ENCODE results near the gene SIAH1. TPM values are rescaled to one million over a fixed set of nuclear protein-coding genes. Genes with fewer than 3 reads are reported as not detected.
"Not testable (repeated sequence)": the region's sequence is repeated elsewhere in the genome, so short reads cannot be mapped to it uniquely, and the experiment has no call there.

Gene SIAH1
- total RNA-seq, 1 donor from 2014 or later, result 29.4 TPM

GRCh38 chr16:48317026-48317425, 68.2 kb downstream of the SIAH1 start:
- H3K9me3 Mint-ChIP-seq (ENCODE audit: unreplicated experiment), result peaks cover 6% of the 10 kb centered on the region
- peaks cover 32% of the 10 kb centered on the region for H3K4me1 Mint-ChIP-seq (ENCODE audit: unreplicated experiment)
- no peak for DNase-seq (ENCODE audit: extremely low spot score, unreplicated experiment)
- H3K4me3 Mint-ChIP-seq (ENCODE audit: unreplicated experiment), result no peak overlapping the region
- no peaks in the 10 kb centered on the region for H3K27me3 Mint-ChIP-seq (ENCODE audit: unreplicated experiment)
- peak overlapping the region; percentile 55 for H3K27ac Mint-ChIP-seq (ENCODE audit: unreplicated experiment)
- TF ChIP-seq, protein P1, sequence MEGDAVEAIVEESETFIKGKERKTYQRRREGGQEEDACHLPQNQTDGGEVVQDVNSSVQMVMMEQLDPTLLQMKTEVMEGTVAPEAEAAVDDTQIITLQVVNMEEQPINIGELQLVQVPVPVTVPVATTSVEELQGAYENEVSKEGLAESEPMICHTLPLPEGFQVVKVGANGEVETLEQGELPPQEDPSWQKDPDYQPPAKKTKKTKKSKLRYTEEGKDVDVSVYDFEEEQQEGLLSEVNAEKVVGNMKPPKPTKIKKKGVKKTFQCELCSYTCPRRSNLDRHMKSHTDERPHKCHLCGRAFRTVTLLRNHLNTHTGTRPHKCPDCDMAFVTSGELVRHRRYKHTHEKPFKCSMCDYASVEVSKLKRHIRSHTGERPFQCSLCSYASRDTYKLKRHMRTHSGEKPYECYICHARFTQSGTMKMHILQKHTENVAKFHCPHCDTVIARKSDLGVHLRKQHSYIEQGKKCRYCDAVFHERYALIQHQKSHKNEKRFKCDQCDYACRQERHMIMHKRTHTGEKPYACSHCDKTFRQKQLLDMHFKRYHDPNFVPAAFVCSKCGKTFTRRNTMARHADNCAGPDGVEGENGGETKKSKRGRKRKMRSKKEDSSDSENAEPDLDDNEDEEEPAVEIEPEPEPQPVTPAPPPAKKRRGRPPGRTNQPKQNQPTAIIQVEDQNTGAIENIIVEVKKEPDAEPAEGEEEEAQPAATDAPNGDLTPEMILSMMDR (IDR thresholded peaks at IDR 0.05), result no peak
- peaks cover 37% of the 10 kb centered on the region for H3K36me3 Mint-ChIP-seq (ENCODE audit: unreplicated experiment)

- H3K27me3 Mint-ChIP-seq (ENCODE audit: unreplicated experiment); DNase-seq (ENCODE audit: extremely low spot score, unreplicated experiment); H3K4me3 Mint-ChIP-seq (ENCODE audit: unreplicated experiment); H3K27ac Mint-ChIP-seq (ENCODE audit: unreplicated experiment): not testable (repeated sequence)
- Mint-ChIP-seq H3K4me1 (ENCODE audit: unreplicated experiment) (peaks cover 29% of the 10 kb centered on the region), H3K9me3 (ENCODE audit: unreplicated experiment) (peaks cover 25% of the 10 kb centered on the region), H3K36me3 (ENCODE audit: unreplicated experiment) (peaks cover 64% of the 10 kb centered on the region)
Measured at GRCh38 chr16:48313905-48314304, 71.3 kb downstream of the SIAH1 start.

- H3K4me3 Mint-ChIP-seq (ENCODE audit: unreplicated experiment), result no peak overlapping the region
- peaks cover 83% of the 10 kb centered on the region for H3K36me3 Mint-ChIP-seq (ENCODE audit: unreplicated experiment)
- no peak overlapping the region for H3K27ac Mint-ChIP-seq (ENCODE audit: unreplicated experiment)
- peaks cover 36% of the 10 kb centered on the region for H3K9me3 Mint-ChIP-seq (ENCODE audit: unreplicated experiment)
- H3K27me3 Mint-ChIP-seq (ENCODE audit: unreplicated experiment), result no peaks in the 10 kb centered on the region
- no peak for DNase-seq (ENCODE audit: extremely low spot score, unreplicated experiment)
- peaks cover 9% of the 10 kb centered on the region for H3K4me1 Mint-ChIP-seq (ENCODE audit: unreplicated experiment)
- TF ChIP-seq, protein P1 (IDR thresholded peaks at IDR 0.05), result no peak
Measured at GRCh38 chr16:48310908-48311641, 74.1 kb downstream of the SIAH1 start.

Other genes starting within 250 kb of the SIAH1 start
- gene ABCC12, start 229.4 kb downstream of the SIAH1 start, total RNA-seq, result not detected in 2 replicates
- gene LONP2, start 141.1 kb downstream of the SIAH1 start, total RNA-seq, result 67.1 and 69.5 TPM in 2 replicates
- 0.13 and 0.48 TPM in 2 replicates for gene ABCC11, start 137.9 kb downstream of the SIAH1 start, total RNA-seq
- gene N4BP1, start 224.8 kb upstream of the SIAH1 start, total RNA-seq, result 26.6 and 29.3 TPM in 2 replicates

Measured in osteocyte (in vitro differentiated cells).